K562 (cell line): ENCODE data around the gene FCRL2. TPM values are rescaled to one million over a fixed set of nuclear protein-coding genes. Genes with fewer than 3 reads are reported as not detected.

Source experiments
- ATAC-seq: fragments of 200-7000 bp; cut with Tn5 transposase; 3 replicates; pipeline ENCODE4 v1.9.1; 2020; ENCODE audit warnings: moderate library complexity
- BruUV-seq: library from RNA; stranded (reverse); fragments of 400-500 nt; replicated peaks from 2 replicates; lab custom pipeline; 2021; lab: Mats Ljungman, UMichigan
- CTCF ChIA-PET: fragments of 300-600 bp; formaldehyde crosslinking; extraction: SDS; loops from one replicate; lab custom pipeline; 2021; ENCODE audit warnings: low intra/inter-chr PET ratio; lab: Yijun Ruan, JAX
- POLR2A ChIA-PET: fragments of 300-600, 350-650 bp; sonication (Branson Sonifier 250); formaldehyde crosslinking; extraction: SDS; loops from one replicate; lab custom pipeline; 2021; ENCODE audit warnings: antibody characterized with exemption, inconsistent platforms; lab: Yijun Ruan, JAX
- DNase-seq, 4 experiments: peaks; one replicate each; pipeline versions ENCODE4 v3.0.0 to v3.0.0-alpha.2; 2011 to 2018; ENCODE audit warnings: low spot score in 3 of 4, mixed read lengths in 3 of 4; ENCODE audit errors: extremely low read depth in 1 of 4
- FAIRE-seq: peaks from 2 replicates; lab custom pipeline; 2011; peaks lifted over from hg19 to GRCh38; lab: Jason Lieb, UNC
- H2AFZ ChIP-seq: 2 replicates; pipeline ENCODE4 v1.6.0; 2011; ENCODE audit warnings: low read depth, low read length, control low read depth, inconsistent platforms
- H3K27ac ChIP-seq: fragments of 200-600 bp; 3 replicates; pipeline ENCODE4 v1.8.0; 2011; ENCODE audit warnings: low read depth, mild to moderate bottlenecking, control low read depth, inconsistent platforms, low read length, moderate library complexity, mixed read lengths; ENCODE audit errors: extremely low read depth
- H3K27me3 ChIP-seq, 2 experiments: fragments of 300-600 bp in 1 of 2; 2 replicates in 1 of 2; 3 replicates in 1 of 2; pipeline versions ENCODE4 v1.6.0 to v1.8.0; 2011; ENCODE audit warnings: inconsistent platforms in 2 of 2, low read length in 2 of 2, mild to moderate bottlenecking in 1 of 2, mixed read lengths in 1 of 2, moderate library complexity in 1 of 2; ENCODE audit not compliant: control insufficient read depth in 2 of 2, insufficient read depth in 2 of 2
- H3K36me3 ChIP-seq: fragments of 300-600 bp; 3 replicates; pipeline ENCODE4 v1.8.0; 2011; ENCODE audit warnings: mild to moderate bottlenecking, low read length, inconsistent platforms; ENCODE audit not compliant: control insufficient read depth, insufficient read depth
- H3K4me1 ChIP-seq, 2 experiments: fragments of 200-600 bp in 1 of 2; replicated peaks in 1 of 2; 2 replicates in 1 of 2; 3 replicates in 1 of 2; pipeline versions ENCODE4 v1.5.1 to v1.8.0; 2011; ENCODE audit warnings: inconsistent platforms in 2 of 2, low read length in 2 of 2, mild to moderate bottlenecking in 1 of 2, mixed read lengths in 1 of 2, moderate library complexity in 1 of 2; ENCODE audit not compliant: control insufficient read depth in 2 of 2, insufficient read depth in 2 of 2
- H3K4me2 ChIP-seq: 2 replicates; pipeline ENCODE4 v1.6.1; 2011; ENCODE audit warnings: low read length, control low read depth, inconsistent platforms, mixed read lengths; ENCODE audit not compliant: insufficient read depth
- H3K4me3 ChIP-seq: fragments of 200-600 bp; sonication (generic), shearing (Covaris generic); 2 replicates; pipeline ENCODE4 v1.5.1; 2016; ENCODE audit warnings: control low read depth, inconsistent platforms
- H3K79me2 ChIP-seq: fragments of 200-600 bp; 3 replicates; pipeline ENCODE4 v1.8.0; 2011; ENCODE audit warnings: low read length, inconsistent platforms; ENCODE audit not compliant: control insufficient read depth, insufficient read depth
- H3K9ac ChIP-seq, 2 experiments: 2 replicates each; pipeline versions ENCODE4 v1.6.0 to v1.6.1; 2011; ENCODE audit warnings: low read depth in 2 of 2, low read length in 2 of 2, control low read depth in 1 of 2, inconsistent platforms in 1 of 2, mild to moderate bottlenecking in 1 of 2, mixed read lengths in 1 of 2; ENCODE audit not compliant: insufficient read depth in 1 of 2
- H3K9me1 ChIP-seq: one replicate; pipeline ENCODE4 v1.6.0; 2011; ENCODE audit warnings: inconsistent platforms, mild to moderate bottlenecking, low read length, moderate library complexity; ENCODE audit not compliant: control insufficient read depth, insufficient read depth
- H3K9me3 ChIP-seq: replicated peaks from 2 replicates; pipeline ENCODE4 v1.5.1; 2011; ENCODE audit warnings: low read depth, low read length, inconsistent platforms; ENCODE audit not compliant: control insufficient read depth, insufficient read depth
- H4K20me1 ChIP-seq: replicated peaks from 2 replicates; pipeline ENCODE4 v1.6.1; 2011; ENCODE audit warnings: low read length, inconsistent platforms, mixed read lengths; ENCODE audit not compliant: control insufficient read depth, insufficient read depth
- ESRRB ChIP-seq: fragments of 250-450 bp; sonication (Bioruptor Pico); IDR thresholded peaks from 2 replicates; pipeline ENCODE4 v1.5.0; 2020; ENCODE audit warnings: mild to moderate bottlenecking, moderate library complexity, borderline replicate concordance
- JUN ChIP-seq, 2 experiments: sonication (generic) in 1 of 2; formaldehyde crosslinking in 1 of 2; IDR thresholded peaks; 2 replicates each; pipeline versions ENCODE4 v1.6.1 to v1.8.0; 2012 to 2022; ENCODE audit warnings: borderline replicate concordance in 2 of 2, mild to moderate bottlenecking in 2 of 2, improper control_type of control experiment in 1 of 2, low read depth in 1 of 2, low read length in 1 of 2, missing genetic modification reagents in 1 of 2
- JUNB ChIP-seq: fragments of 450-650 bp; formaldehyde crosslinking; conservative IDR thresholded peaks from 2 replicates; pipeline ENCODE4 v1.4.0; 2020; ENCODE audit warnings: mild to moderate bottlenecking
- NCOA4 ChIP-seq: fragments of 450-650 bp; IDR thresholded peaks from 2 replicates; pipeline ENCODE4 v1.6.1; 2018; ENCODE audit warnings: mild to moderate bottlenecking; ENCODE audit not compliant: partially characterized antibody
- NFIX ChIP-seq: fragments of 250-450 bp; sonication (Bioruptor Pico); IDR thresholded peaks from 2 replicates; pipeline ENCODE4 v1.4.0; 2020; ENCODE audit warnings: low read depth, mild to moderate bottlenecking, moderate library complexity
- SAFB2 ChIP-seq: fragments of 200-400 bp; formaldehyde crosslinking; IDR thresholded peaks from 2 replicates; pipeline ENCODE4 v1.6.1; 2018; ENCODE audit warnings: borderline replicate concordance, low read length, low read depth, moderate library complexity; ENCODE audit not compliant: severe bottlenecking
- SRF ChIP-seq, 2 experiments: fragments of 250-450, 450-650 bp in 1 of 2; sonication (Bioruptor Pico) in 1 of 2; sonication (generic) in 1 of 2; formaldehyde crosslinking; IDR thresholded peaks; 2 replicates each; pipeline versions ENCODE4 v1.5.0 to v1.5.1; 2020 to 2022; ENCODE audit warnings: mild to moderate bottlenecking in 1 of 2, missing genetic modification reagents in 1 of 2
- TFAM ChIP-seq: fragments of 250-450 bp; sonication (Bioruptor Pico); conservative IDR thresholded peaks from 2 replicates; pipeline ENCODE4 v1.5.0; 2021; ENCODE audit warnings: mild to moderate bottlenecking, moderate library complexity
- ZFX ChIP-seq: sonication (generic); formaldehyde crosslinking; IDR thresholded peaks from 2 replicates; pipeline ENCODE4 v1.8.0; 2022; ENCODE audit warnings: mild to moderate bottlenecking, missing genetic modification reagents, moderate library complexity
- ZNF347 ChIP-seq: fragments of 450-650 bp; formaldehyde crosslinking; IDR thresholded peaks from 2 replicates; pipeline ENCODE4 v1.4.0; 2020; ENCODE audit warnings: low read depth, mild to moderate bottlenecking, moderate library complexity
- ZNF507 ChIP-seq: conservative IDR thresholded peaks from 2 replicates; pipeline ENCODE4 v1.6.1; 2017; ENCODE audit warnings: missing genetic modification characterization, missing compliant biosample characterization
- WGBS: fragments of 100-300 bp; shearing (Covaris generic); methylation state at CpG from one replicate; pipeline ENCODE4 v1.1.6; 2016; ENCODE audit warnings: low coverage, mixed read lengths; ENCODE audit not compliant: insufficient coverage; ENCODE audit errors: missing lambda C conversion rate; 5-methylcytosine and 5-hydroxymethylcytosine counted together
- in situ Hi-C: fragments of 300-500 bp; cut with MboI; formaldehyde crosslinking; loops from 4 replicates; pipeline ENCODE4 v1.15.0; 2018; ENCODE audit warnings: inconsistent platforms, mixed read lengths
- intact Hi-C: fragments of 100-400 bp; cut with micrococcal nuclease; formaldehyde crosslinking; loops from 2 replicates; pipeline ENCODE4 v1.14.2; 2022
- polyA plus RNA-seq, 8 experiments: library from polyadenylated mRNA; depleted of rRNA in 4 of 8; stranded (reverse) in 5 of 8; unstranded in 3 of 8; fragments of >200 nt; fragmentation: Nextera tagmentation in 2 of 8; fragmentation: Illumina TruSeq in 1 of 8; extraction: Ambion mirVana in 2 of 8; extraction: Trizol in 1 of 8; gene quantifications; 2 replicates each; pipeline versions ENCODE4 v1.2.1 to v1.2.3, GENCODE V29; 2011 to 2014; ENCODE audit warnings: inconsistent platforms in 1 of 8, missing spikeins in 1 of 8
- total RNA-seq, 7 experiments: library from RNA; depleted of rRNA in 6 of 7; stranded (reverse); fragments of >200 nt in 6 of 7; fragmentation: Illumina TruSeq in 2 of 7; extraction: Trizol in 2 of 7; gene quantifications; 2 replicates each; pipeline versions ENCODE4 v1.2.1 to v1.2.3, GENCODE V29; 2011 to 2021; ENCODE audit warnings: low replicate concordance in 1 of 7
- TF ChIP-seq, protein P1 (sequence below): sonication (generic); formaldehyde crosslinking; IDR thresholded peaks from 2 replicates; pipeline ENCODE4 v1.9.0; 2022; ENCODE audit warnings: mild to moderate bottlenecking, missing genetic modification reagents

Gene FCRL2
- total and polyA plus RNA-seq, 9 of the 15 experiments (the other 6 are each of a cell fraction or from before 2014, with no cell fraction given): not detected

DNA sequence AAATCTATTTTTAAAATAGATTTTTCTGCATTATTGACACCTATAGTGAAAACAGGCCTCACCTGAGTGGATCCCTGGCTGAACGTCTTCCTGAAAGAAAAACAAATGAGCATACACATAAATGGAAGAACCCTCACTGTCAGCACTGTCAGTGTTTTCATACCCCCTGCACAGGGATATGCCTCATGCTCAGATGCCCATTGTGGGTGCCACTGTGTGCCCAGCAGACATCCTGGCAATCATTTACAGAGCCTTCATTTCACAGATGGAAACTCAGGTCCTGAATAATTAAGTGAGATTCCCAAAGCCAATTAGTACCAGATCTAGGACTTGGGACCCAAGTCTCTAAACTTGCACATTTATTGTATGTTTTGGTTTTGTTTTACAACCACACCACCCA is 23.1 kb upstream of the FCRL2 start:
- DNase-seq (no peak), ATAC-seq (no peak), FAIRE-seq (no peak)
- TF ChIP-seq ZFX: no peak
- TF ChIP-seq SRF (CRISPR knock-in tag; IDR thresholded peaks at IDR 0.05): no peak
- Histone ChIP-seq H3K9ac (no peak overlapping the region), H3K27ac (no peak overlapping the region), H3K4me3 (no peak overlapping the region), H3K4me1 (no peaks in the 10 kb centered on the region), H3K27me3 (no peaks in the 10 kb centered on the region), H3K4me2 (no peak overlapping the region), H3K79me2 (no peaks in the 10 kb centered on the region), H3K36me3 (no peaks in the 10 kb centered on the region), H2AFZ (no peak overlapping the region), H3K9me1 (no peaks in the 10 kb centered on the region), H4K20me1 (no peaks in the 10 kb centered on the region), H3K9me3 (no peaks in the 10 kb centered on the region)
- BruUV-seq: no TSS peak
- WGBS: 10% methylated on average over 1 of the region's 1 CpG
- intact Hi-C loops (no loop called here), in situ Hi-C loops (no loop called here)
- POLR2A ChIA-PET: no interaction called here
- CTCF ChIA-PET: no interaction called here

DNA sequence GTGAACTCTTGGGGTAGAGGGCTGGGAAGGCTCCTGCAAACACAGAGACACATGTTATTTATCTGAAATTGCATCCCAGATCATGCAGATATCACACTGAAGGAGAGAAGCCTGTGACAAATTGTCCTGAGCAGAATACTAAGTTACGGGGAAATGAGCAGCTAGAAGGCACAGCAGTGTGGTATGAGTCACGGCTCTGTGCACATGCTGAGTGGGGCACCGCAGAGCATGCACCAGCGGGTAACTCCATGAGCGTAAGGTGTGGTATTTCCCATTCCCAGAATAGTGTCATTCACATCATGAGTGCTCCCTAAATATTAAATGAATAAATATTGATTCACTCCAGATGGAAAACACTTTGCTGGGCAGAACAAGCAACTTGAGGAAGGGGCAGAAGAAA is 21.3 kb upstream of the FCRL2 start:
- Histone ChIP-seq H3K9me1 (no peaks in the 10 kb centered on the region), H3K9me3 (no peaks in the 10 kb centered on the region), H4K20me1 (no peaks in the 10 kb centered on the region), H3K4me3 (no peak overlapping the region), H3K4me2 (no peak overlapping the region), H3K27me3 (no peaks in the 10 kb centered on the region), H3K36me3 (no peaks in the 10 kb centered on the region), H3K27ac (no peak overlapping the region), H2AFZ (no peak overlapping the region), H3K4me1 (no peaks in the 10 kb centered on the region), H3K9ac (no peak overlapping the region), H3K79me2 (no peaks in the 10 kb centered on the region)
- in situ Hi-C loops (no loop called here), intact Hi-C loops (no loop called here)
- FAIRE-seq: no peak
- 2% methylated on average over 5 of the region's 5 CpGs for WGBS
- ChIA-PET CTCF (no interaction called here), POLR2A (no interaction called here)
- DNase-seq: no peak
- BruUV-seq: no TSS peak
- TF ChIP-seq JUN (IDR thresholded peaks at IDR 0.05; ENCODE audit: borderline replicate concordance, low read depth, low read length): no peak
- TF ChIP-seq JUN (CRISPR knock-in tag; IDR thresholded peaks at IDR 0.05; ENCODE audit: borderline replicate concordance): no peak
- TF ChIP-seq, protein P1, sequence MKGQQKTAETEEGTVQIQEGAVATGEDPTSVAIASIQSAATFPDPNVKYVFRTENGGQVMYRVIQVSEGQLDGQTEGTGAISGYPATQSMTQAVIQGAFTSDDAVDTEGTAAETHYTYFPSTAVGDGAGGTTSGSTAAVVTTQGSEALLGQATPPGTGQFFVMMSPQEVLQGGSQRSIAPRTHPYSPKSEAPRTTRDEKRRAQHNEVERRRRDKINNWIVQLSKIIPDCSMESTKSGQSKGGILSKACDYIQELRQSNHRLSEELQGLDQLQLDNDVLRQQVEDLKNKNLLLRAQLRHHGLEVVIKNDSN: no peak
- no peak for TF ChIP-seq NFIX
- no peak for TF ChIP-seq ZNF507 (tag)
- TF ChIP-seq TFAM (CRISPR knock-in tag): no peak
- no peak for TF ChIP-seq ESRRB
- TF ChIP-seq NCOA4: no peak
- no peak for TF ChIP-seq SAFB2
- TF ChIP-seq ZNF347 (CRISPR knock-in tag): no peak
- TF ChIP-seq JUNB: no peak
- ATAC-seq: no peak
